ENCODE measurements around the gene RER1.

Gene RER1

DNA sequence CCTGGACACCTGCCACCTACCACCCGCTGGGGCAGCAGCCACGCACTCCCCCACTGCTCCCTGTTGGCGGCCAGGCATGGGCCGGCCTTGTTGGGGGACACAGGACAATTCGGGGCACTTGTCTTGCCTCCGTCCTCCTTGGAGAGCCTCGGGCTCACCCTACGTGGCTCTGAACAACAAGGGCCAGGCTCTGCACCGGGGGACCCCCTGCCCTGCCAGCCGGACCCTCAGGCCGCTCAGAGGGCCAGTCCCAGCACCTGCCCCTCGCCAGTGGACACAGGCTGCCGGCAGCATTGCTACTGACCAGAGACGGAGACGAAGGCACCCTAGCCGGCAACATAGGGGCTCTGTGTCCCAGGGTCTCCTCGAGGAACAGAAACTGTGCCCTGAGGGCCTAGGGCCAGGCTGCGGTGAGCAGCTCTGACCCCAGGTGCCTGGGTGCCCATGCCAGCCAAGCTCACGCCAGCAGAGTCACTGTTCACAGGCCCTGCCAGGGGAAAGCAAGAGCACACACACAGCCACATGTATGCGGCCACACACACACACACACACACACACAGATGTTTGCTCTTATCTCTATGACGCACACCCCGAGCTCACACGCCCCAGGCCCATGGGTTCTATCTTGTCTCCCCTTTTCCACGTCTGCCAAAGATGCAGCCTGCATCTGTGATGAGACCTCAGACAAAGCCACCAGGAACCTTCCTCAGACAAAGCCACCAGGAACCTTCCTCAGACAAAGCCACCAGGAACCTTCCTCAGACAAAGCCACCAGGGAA lies 46.2 kb upstream of the RER1 start:
- TF ChIP-seq CTCF (IDR thresholded peaks at IDR 0.05; ENCODE audit: low read depth, low read length), result no peak
- no peaks in the 10 kb centered on the region for H3K27me3 ChIP-seq
- peak; percentile 1 for DNase-seq
- no peaks in the 10 kb centered on the region for H3K9me3 ChIP-seq
- H3K4me1 ChIP-seq, result no peaks in the 10 kb centered on the region
- no peak overlapping the region for H3K4me3 ChIP-seq (ENCODE audit: low read depth, low read length)
- no peaks in the 10 kb centered on the region for H3K36me3 ChIP-seq

- Histone ChIP-seq H3K36me3 (no peaks in the 10 kb centered on the region), H3K27me3 (no peaks in the 10 kb centered on the region), H3K4me3 (ENCODE audit: low read depth, low read length) (no peak overlapping the region), H3K4me1 (no peaks in the 10 kb centered on the region), H3K9me3 (no peaks in the 10 kb centered on the region)
- peak; percentile 1 for DNase-seq
- no peak for TF ChIP-seq CTCF (IDR thresholded peaks at IDR 0.05; ENCODE audit: low read depth, low read length)
Observed at GRCh38 chr1:2346691-2347408, 44.8 kb upstream of the RER1 start.

DNA sequence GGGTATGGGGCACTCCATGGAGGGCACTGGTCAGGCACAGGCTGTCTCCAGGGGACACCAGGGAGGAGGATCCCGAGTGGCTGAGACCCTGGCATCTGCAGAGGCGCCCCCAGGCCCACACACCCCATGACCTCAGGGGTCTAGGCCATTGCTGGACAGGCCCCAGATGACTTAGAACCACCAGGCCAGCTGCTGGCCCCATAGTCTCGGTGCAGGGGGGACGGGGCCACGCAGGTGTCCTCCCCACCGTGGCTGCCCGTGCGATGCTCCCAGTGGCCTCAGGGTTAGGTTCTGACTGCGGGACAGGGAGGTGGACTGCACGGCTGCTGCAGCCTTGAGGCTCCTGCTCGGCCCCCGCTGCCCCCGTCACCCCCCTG lies 44.2 kb upstream of the RER1 start:
- DNase-seq, result peak; percentile 2
- no peaks in the 10 kb centered on the region for H3K4me1 ChIP-seq
- H3K9me3 ChIP-seq, result no peaks in the 10 kb centered on the region
- H3K4me3 ChIP-seq (ENCODE audit: low read depth, low read length), result no peak overlapping the region
- no peaks in the 10 kb centered on the region for H3K36me3 ChIP-seq
- no peak for TF ChIP-seq CTCF (IDR thresholded peaks at IDR 0.05; ENCODE audit: low read depth, low read length)
- no peaks in the 10 kb centered on the region for H3K27me3 ChIP-seq

GRCh38 chr1:2347896-2348295 lies 43.7 kb upstream of the RER1 start:
- H3K4me3 ChIP-seq (ENCODE audit: low read depth, low read length), result no peak overlapping the region
- TF ChIP-seq CTCF (IDR thresholded peaks at IDR 0.05; ENCODE audit: low read depth, low read length), result no peak
- H3K36me3 ChIP-seq, result no peaks in the 10 kb centered on the region
- H3K4me1 ChIP-seq, result no peaks in the 10 kb centered on the region
- no peaks in the 10 kb centered on the region for H3K27me3 ChIP-seq
- peak; percentile 3 for DNase-seq
- no peaks in the 10 kb centered on the region for H3K9me3 ChIP-seq

GRCh38 chr1:2348346-2349325 lies 43.0 kb upstream of the RER1 start:
- H3K9me3 ChIP-seq, result no peaks in the 10 kb centered on the region
- H3K4me3 ChIP-seq (ENCODE audit: low read depth, low read length), result no peak overlapping the region
- no peaks in the 10 kb centered on the region for H3K4me1 ChIP-seq
- H3K27me3 ChIP-seq, result no peaks in the 10 kb centered on the region
- peak; percentile 2 for DNase-seq
- no peaks in the 10 kb centered on the region for H3K36me3 ChIP-seq
- TF ChIP-seq CTCF (IDR thresholded peaks at IDR 0.05; ENCODE audit: low read depth, low read length), result no peak

Data from BE2C (cell line).